ENCODE data around the gene IGLL1. TPM values are rescaled to one million over a fixed set of nuclear protein-coding genes. Genes with fewer than 3 reads are reported as not detected.

IGLL1 gene
- total and polyA plus RNA-seq, 2 experiments from 2014 or later, result not detected

DNA sequence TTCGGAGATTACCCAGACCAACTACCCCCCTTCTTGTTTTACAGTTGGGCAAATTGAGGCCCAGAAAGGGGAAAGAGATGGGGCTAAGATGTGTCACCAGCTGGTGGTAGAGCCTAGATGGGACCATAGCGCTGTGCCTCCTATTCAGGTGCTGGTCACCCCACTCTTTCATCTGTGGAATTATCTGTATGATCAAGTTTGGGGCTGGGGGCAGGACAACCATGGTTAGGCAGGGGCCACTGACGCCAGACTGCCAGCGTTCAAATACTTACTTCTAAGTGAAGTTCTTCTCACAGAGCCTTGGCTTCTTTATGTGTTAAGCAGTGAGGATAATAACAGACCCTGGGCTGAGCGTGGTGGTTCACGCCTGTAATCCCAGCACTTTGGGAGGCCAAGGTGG is 55.9 kb downstream of the IGLL1 start:
- Histone ChIP-seq H3K36me3 (ENCODE audit: insufficient read depth) (no peaks in the 10 kb centered on the region), H3K4me3 (no peak overlapping the region), H2AFZ (no peak overlapping the region), H3K27ac (ENCODE audit: low read depth) (no peak overlapping the region), H4K20me1 (replicated peaks; ENCODE audit: insufficient read depth) (no peaks in the 10 kb centered on the region), H3F3A (replicated peaks; ENCODE audit: low read depth) (no peaks in the 10 kb centered on the region), H3K9me2 (ENCODE audit: insufficient read depth) (no peaks in the 10 kb centered on the region), H3K79me2 (replicated peaks; ENCODE audit: insufficient read depth) (no peaks in the 10 kb centered on the region), H3K27me3 (ENCODE audit: insufficient read depth) (peaks cover 74% of the 10 kb centered on the region), H3K4me1 (ENCODE audit: insufficient read depth) (peaks cover 4% of the 10 kb centered on the region; the same call in 1 of the 2 replicates), H3K4me2 (no peak overlapping the region)
- peaks cover 10% of the 10 kb centered on the region for H3K4me1 Mint-ChIP-seq
- TF ChIP-seq STAT1 (IDR thresholded peaks at IDR 0.05; ENCODE audit: unreplicated experiment) (no peak), EZH2phosphoT487 (IDR thresholded peaks at IDR 0.05; ENCODE audit: unreplicated experiment) (no peak), EZH2 (IDR thresholded peaks at IDR 0.05; ENCODE audit: low read depth, unreplicated experiment) (no peak), NANOG (IDR thresholded peaks at IDR 0.05; ENCODE audit: borderline replicate concordance) (no peak), ZNF331 (CRISPR knock-in tag; IDR thresholded peaks at IDR 0.05; ENCODE audit: low read depth) (no peak), ZNF114 (CRISPR knock-in tag; IDR thresholded peaks at IDR 0.05) (no peak), POLR2AphosphoS5 (IDR thresholded peaks at IDR 0.05; ENCODE audit: low read depth) (no peak)
- TF ChIP-seq, protein P1, sequence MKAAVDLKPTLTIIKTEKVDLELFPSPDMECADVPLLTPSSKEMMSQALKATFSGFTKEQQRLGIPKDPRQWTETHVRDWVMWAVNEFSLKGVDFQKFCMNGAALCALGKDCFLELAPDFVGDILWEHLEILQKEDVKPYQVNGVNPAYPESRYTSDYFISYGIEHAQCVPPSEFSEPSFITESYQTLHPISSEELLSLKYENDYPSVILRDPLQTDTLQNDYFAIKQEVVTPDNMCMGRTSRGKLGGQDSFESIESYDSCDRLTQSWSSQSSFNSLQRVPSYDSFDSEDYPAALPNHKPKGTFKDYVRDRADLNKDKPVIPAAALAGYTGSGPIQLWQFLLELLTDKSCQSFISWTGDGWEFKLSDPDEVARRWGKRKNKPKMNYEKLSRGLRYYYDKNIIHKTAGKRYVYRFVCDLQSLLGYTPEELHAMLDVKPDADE (IDR thresholded peaks at IDR 0.05), result no peak
- TF ChIP-seq, protein P2, sequence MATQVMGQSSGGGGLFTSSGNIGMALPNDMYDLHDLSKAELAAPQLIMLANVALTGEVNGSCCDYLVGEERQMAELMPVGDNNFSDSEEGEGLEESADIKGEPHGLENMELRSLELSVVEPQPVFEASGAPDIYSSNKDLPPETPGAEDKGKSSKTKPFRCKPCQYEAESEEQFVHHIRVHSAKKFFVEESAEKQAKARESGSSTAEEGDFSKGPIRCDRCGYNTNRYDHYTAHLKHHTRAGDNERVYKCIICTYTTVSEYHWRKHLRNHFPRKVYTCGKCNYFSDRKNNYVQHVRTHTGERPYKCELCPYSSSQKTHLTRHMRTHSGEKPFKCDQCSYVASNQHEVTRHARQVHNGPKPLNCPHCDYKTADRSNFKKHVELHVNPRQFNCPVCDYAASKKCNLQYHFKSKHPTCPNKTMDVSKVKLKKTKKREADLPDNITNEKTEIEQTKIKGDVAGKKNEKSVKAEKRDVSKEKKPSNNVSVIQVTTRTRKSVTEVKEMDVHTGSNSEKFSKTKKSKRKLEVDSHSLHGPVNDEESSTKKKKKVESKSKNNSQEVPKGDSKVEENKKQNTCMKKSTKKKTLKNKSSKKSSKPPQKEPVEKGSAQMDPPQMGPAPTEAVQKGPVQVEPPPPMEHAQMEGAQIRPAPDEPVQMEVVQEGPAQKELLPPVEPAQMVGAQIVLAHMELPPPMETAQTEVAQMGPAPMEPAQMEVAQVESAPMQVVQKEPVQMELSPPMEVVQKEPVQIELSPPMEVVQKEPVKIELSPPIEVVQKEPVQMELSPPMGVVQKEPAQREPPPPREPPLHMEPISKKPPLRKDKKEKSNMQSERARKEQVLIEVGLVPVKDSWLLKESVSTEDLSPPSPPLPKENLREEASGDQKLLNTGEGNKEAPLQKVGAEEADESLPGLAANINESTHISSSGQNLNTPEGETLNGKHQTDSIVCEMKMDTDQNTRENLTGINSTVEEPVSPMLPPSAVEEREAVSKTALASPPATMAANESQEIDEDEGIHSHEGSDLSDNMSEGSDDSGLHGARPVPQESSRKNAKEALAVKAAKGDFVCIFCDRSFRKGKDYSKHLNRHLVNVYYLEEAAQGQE (IDR thresholded peaks at IDR 0.05; ENCODE audit: unreplicated experiment), result no peak
- TF ChIP-seq, protein P3, sequence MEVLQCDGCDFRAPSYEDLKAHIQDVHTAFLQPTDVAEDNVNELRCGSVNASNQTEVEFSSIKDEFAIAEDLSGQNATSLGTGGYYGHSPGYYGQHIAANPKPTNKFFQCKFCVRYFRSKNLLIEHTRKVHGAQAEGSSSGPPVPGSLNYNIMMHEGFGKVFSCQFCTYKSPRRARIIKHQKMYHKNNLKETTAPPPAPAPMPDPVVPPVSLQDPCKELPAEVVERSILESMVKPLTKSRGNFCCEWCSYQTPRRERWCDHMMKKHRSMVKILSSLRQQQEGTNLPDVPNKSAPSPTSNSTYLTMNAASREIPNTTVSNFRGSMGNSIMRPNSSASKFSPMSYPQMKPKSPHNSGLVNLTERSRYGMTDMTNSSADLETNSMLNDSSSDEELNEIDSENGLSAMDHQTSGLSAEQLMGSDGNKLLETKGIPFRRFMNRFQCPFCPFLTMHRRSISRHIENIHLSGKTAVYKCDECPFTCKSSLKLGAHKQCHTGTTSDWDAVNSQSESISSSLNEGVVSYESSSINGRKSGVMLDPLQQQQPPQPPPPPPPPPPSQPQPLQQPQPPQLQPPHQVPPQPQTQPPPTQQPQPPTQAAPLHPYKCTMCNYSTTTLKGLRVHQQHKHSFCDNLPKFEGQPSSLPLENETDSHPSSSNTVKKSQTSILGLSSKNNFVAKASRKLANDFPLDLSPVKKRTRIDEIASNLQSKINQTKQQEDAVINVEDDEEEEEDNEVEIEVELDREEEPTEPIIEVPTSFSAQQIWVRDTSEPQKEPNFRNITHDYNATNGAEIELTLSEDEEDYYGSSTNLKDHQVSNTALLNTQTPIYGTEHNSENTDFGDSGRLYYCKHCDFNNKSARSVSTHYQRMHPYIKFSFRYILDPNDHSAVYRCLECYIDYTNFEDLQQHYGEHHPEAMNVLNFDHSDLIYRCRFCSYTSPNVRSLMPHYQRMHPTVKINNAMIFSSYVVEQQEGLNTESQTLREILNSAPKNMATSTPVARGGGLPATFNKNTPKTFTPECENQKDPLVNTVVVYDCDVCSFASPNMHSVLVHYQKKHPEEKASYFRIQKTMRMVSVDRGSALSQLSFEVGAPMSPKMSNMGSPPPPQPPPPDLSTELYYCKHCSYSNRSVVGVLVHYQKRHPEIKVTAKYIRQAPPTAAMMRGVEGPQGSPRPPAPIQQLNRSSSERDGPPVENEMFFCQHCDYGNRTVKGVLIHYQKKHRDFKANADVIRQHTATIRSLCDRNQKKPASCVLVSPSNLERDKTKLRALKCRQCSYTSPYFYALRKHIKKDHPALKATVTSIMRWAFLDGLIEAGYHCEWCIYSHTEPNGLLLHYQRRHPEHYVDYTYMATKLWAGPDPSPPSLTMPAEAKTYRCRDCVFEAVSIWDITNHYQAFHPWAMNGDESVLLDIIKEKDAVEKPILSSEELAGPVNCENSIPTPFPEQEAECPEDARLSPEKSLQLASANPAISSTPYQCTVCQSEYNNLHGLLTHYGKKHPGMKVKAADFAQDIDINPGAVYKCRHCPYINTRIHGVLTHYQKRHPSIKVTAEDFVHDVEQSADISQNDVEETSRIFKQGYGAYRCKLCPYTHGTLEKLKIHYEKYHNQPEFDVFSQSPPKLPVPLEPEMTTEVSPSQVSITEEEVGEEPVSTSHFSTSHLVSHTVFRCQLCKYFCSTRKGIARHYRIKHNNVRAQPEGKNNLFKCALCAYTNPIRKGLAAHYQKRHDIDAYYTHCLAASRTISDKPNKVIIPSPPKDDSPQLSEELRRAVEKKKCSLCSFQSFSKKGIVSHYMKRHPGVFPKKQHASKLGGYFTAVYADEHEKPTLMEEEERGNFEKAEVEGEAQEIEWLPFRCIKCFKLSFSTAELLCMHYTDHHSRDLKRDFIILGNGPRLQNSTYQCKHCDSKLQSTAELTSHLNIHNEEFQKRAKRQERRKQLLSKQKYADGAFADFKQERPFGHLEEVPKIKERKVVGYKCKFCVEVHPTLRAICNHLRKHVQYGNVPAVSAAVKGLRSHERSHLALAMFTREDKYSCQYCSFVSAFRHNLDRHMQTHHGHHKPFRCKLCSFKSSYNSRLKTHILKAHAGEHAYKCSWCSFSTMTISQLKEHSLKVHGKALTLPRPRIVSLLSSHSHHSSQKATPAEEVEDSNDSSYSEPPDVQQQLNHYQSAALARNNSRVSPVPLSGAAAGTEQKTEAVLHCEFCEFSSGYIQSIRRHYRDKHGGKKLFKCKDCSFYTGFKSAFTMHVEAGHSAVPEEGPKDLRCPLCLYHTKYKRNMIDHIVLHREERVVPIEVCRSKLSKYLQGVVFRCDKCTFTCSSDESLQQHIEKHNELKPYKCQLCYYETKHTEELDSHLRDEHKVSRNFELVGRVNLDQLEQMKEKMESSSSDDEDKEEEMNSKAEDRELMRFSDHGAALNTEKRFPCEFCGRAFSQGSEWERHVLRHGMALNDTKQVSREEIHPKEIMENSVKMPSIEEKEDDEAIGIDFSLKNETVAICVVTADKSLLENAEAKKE (CRISPR knock-in tag; IDR thresholded peaks at IDR 0.05), result no peak
- TF ChIP-seq, protein P4, sequence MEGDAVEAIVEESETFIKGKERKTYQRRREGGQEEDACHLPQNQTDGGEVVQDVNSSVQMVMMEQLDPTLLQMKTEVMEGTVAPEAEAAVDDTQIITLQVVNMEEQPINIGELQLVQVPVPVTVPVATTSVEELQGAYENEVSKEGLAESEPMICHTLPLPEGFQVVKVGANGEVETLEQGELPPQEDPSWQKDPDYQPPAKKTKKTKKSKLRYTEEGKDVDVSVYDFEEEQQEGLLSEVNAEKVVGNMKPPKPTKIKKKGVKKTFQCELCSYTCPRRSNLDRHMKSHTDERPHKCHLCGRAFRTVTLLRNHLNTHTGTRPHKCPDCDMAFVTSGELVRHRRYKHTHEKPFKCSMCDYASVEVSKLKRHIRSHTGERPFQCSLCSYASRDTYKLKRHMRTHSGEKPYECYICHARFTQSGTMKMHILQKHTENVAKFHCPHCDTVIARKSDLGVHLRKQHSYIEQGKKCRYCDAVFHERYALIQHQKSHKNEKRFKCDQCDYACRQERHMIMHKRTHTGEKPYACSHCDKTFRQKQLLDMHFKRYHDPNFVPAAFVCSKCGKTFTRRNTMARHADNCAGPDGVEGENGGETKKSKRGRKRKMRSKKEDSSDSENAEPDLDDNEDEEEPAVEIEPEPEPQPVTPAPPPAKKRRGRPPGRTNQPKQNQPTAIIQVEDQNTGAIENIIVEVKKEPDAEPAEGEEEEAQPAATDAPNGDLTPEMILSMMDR (conservative IDR thresholded peaks at IDR 0.05; ENCODE audit: low read depth in 2 of 2), result no peak
- H3K9me3 Mint-ChIP-seq, result no peaks in the 10 kb centered on the region; the same call in 2 of the 3 replicates
- no peak overlapping the region for H3K27ac Mint-ChIP-seq
- peaks cover 59% of the 10 kb centered on the region for H3K27me3 Mint-ChIP-seq (ENCODE audit: insufficient read depth, low read depth, poor library complexity)
- DNase-seq (ENCODE audit: low spot score) (no peak), ATAC-seq (no peak)
- H3K36me3 Mint-ChIP-seq (ENCODE audit: low read depth), result no peaks in the 10 kb centered on the region
- H3K4me3 Mint-ChIP-seq, result no peak overlapping the region

All from GM23338 (cell line).